ES-I3 (cell line): ENCODE results near the gene GRIN2D.

Experiments used
- H3K36me3 ChIP-seq: 2 replicates; pipeline ENCODE4 v1.6.1; 2013; ENCODE audit warnings: mild to moderate bottlenecking, low read length, control low read depth, moderate library complexity; ENCODE audit not compliant: insufficient read depth
- H3K4me1 ChIP-seq: 2 replicates; pipeline ENCODE4 v1.6.1; 2013; ENCODE audit warnings: mild to moderate bottlenecking, control low read depth, low read length; ENCODE audit not compliant: insufficient read depth
- H3K9ac ChIP-seq: 2 replicates; pipeline ENCODE4 v1.6.1; 2013; ENCODE audit warnings: low read depth, mild to moderate bottlenecking, low read length, moderate library complexity
- H3K9me3 ChIP-seq: 2 replicates; pipeline ENCODE4 v1.6.1; 2013; ENCODE audit warnings: mild to moderate bottlenecking, low read length, moderate library complexity; ENCODE audit not compliant: control insufficient read depth, insufficient read depth

Gene GRIN2D

GRCh38 chr19:48393559-48394330 lies at the start of gene GRIN2D:
Gene GRIN2D, plus strand, starts transcription at chr19:48393668. Its CDS starts 4,725 bp downstream, at chr19:48398393.
- peaks cover 4% of the 10 kb centered on the region; the same call in 1 of the 2 replicates for H3K36me3 ChIP-seq
- H3K4me1 ChIP-seq, result peaks cover 11% of the 10 kb centered on the region; the same call in 1 of the 2 replicates
- H3K9ac ChIP-seq, result peak within 1 kb of the TSS; percentile 58; the same call in 1 of the 2 replicates
- no peaks in the 10 kb centered on the region for H3K9me3 ChIP-seq

- Histone ChIP-seq H3K36me3 (no peaks in the 10 kb centered on the region), H3K9ac (no peak overlapping the region), H3K9me3 (no peaks in the 10 kb centered on the region), H3K4me1 (peaks cover 5% of the 10 kb centered on the region; the same call in 1 of the 2 replicates)
These were observed 48.6 kb upstream of the GRIN2D start for GRCh38 chr19:48344892-48345291.

GRCh38 chr19:48346191-48346590 lies 47.3 kb upstream of the GRIN2D start:
- Histone ChIP-seq H3K9me3 (no peaks in the 10 kb centered on the region), H3K36me3 (no peaks in the 10 kb centered on the region), H3K4me1 (peaks cover 5% of the 10 kb centered on the region; the same call in 1 of the 2 replicates), H3K9ac (no peak overlapping the region)

GRCh38 chr19:48348045-48348444 lies 45.4 kb upstream of the GRIN2D start:
- no peaks in the 10 kb centered on the region for H3K36me3 ChIP-seq
- H3K4me1 ChIP-seq, result peaks cover 5% of the 10 kb centered on the region; the same call in 1 of the 2 replicates
- H3K9ac ChIP-seq, result no peak overlapping the region
- no peaks in the 10 kb centered on the region for H3K9me3 ChIP-seq

GRCh38 chr19:48348737-48349136 lies 44.7 kb upstream of the GRIN2D start:
- Histone ChIP-seq H3K4me1 (peaks cover 5% of the 10 kb centered on the region; the same call in 1 of the 2 replicates), H3K36me3 (no peaks in the 10 kb centered on the region), H3K9me3 (no peaks in the 10 kb centered on the region), H3K9ac (no peak overlapping the region)

- Histone ChIP-seq H3K9ac (no peak overlapping the region), H3K36me3 (no peaks in the 10 kb centered on the region), H3K9me3 (no peaks in the 10 kb centered on the region), H3K4me1 (peaks cover 10% of the 10 kb centered on the region; the same call in 1 of the 2 replicates)
These were observed 42.6 kb upstream of the GRIN2D start for GRCh38 chr19:48350856-48351255.

GRCh38 chr19:48351341-48351752 lies 42.1 kb upstream of the GRIN2D start:
- Histone ChIP-seq H3K36me3 (no peaks in the 10 kb centered on the region), H3K9ac (no peak overlapping the region), H3K9me3 (no peaks in the 10 kb centered on the region), H3K4me1 (peaks cover 10% of the 10 kb centered on the region; the same call in 1 of the 2 replicates)

GRCh38 chr19:48353677-48354076 lies 39.8 kb upstream of the GRIN2D start:
- Histone ChIP-seq H3K36me3 (no peaks in the 10 kb centered on the region), H3K9me3 (no peaks in the 10 kb centered on the region), H3K4me1 (peaks cover 5% of the 10 kb centered on the region; the same call in 1 of the 2 replicates), H3K9ac (no peak overlapping the region)

GRCh38 chr19:48354332-48354992 lies 39.0 kb upstream of the GRIN2D start:
- H3K4me1 ChIP-seq, result peaks cover 5% of the 10 kb centered on the region; the same call in 1 of the 2 replicates
- H3K9ac ChIP-seq, result no peak overlapping the region
- H3K36me3 ChIP-seq, result no peaks in the 10 kb centered on the region
- H3K9me3 ChIP-seq, result no peaks in the 10 kb centered on the region

- H3K9ac ChIP-seq, result no peak overlapping the region
- H3K36me3 ChIP-seq, result no peaks in the 10 kb centered on the region
- peaks cover 5% of the 10 kb centered on the region; the same call in 1 of the 2 replicates for H3K4me1 ChIP-seq
- no peaks in the 10 kb centered on the region for H3K9me3 ChIP-seq
These were observed 38.0 kb upstream of the GRIN2D start for GRCh38 chr19:48355365-48355954.

- no peaks in the 10 kb centered on the region for H3K36me3 ChIP-seq
- no peaks in the 10 kb centered on the region for H3K9me3 ChIP-seq
- no peak overlapping the region for H3K9ac ChIP-seq
- H3K4me1 ChIP-seq, result peaks cover 5% of the 10 kb centered on the region; the same call in 1 of the 2 replicates
These were observed 34.3 kb upstream of the GRIN2D start for GRCh38 chr19:48359123-48359522.

GRCh38 chr19:48361912-48362311 lies 31.6 kb upstream of the GRIN2D start:
- H3K9me3 ChIP-seq, result no peaks in the 10 kb centered on the region
- H3K36me3 ChIP-seq, result no peaks in the 10 kb centered on the region
- no peak overlapping the region for H3K9ac ChIP-seq
- no peaks in the 10 kb centered on the region for H3K4me1 ChIP-seq

GRCh38 chr19:48362716-48363499 lies 30.6 kb upstream of the GRIN2D start:
- Histone ChIP-seq H3K36me3 (no peaks in the 10 kb centered on the region), H3K9ac (peak overlapping the region; percentile 68), H3K4me1 (no peaks in the 10 kb centered on the region), H3K9me3 (no peaks in the 10 kb centered on the region)

GRCh38 chr19:48363500-48363809 lies 30.0 kb upstream of the GRIN2D start:
- Histone ChIP-seq H3K36me3 (no peaks in the 10 kb centered on the region), H3K4me1 (no peaks in the 10 kb centered on the region), H3K9me3 (no peaks in the 10 kb centered on the region), H3K9ac (peak overlapping the region; percentile 68)
